HG02588 (cell line): ENCODE results near the gene PCDHB12.
"Not testable (repeated sequence)": the region's sequence is repeated elsewhere in the genome, so short reads cannot be mapped to it uniquely, and the experiment has no call there.

Experiments
- ATAC-seq: cut with Tn5 transposase; IDR thresholded peaks from one replicate; pipeline ENCODE4 v1.9.1; 2021; ENCODE audit warnings: mild to moderate bottlenecking, moderate library complexity; ENCODE audit not compliant: unreplicated experiment

PCDHB12 gene

DNA sequence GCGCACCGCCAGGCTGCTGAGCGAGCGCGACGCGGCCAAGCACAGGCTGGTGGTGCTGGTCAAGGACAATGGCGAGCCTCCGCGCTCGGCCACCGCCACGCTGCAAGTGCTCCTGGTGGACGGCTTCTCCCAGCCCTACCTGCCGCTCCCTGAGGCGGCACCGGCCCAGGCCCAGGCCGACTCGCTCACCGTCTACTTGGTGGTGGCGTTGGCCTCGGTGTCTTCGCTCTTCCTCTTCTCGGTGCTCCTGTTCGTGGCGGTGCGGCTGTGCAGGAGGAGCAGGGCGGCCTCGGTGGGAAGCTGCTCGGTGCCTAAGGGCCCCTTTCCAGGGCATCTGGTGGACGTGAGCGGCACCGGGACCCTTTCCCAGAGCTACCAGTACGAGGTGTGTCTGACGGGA lies 6.9 kb upstream of the PCDHB12 start:
- not testable (repeated sequence) for ATAC-seq

DNA sequence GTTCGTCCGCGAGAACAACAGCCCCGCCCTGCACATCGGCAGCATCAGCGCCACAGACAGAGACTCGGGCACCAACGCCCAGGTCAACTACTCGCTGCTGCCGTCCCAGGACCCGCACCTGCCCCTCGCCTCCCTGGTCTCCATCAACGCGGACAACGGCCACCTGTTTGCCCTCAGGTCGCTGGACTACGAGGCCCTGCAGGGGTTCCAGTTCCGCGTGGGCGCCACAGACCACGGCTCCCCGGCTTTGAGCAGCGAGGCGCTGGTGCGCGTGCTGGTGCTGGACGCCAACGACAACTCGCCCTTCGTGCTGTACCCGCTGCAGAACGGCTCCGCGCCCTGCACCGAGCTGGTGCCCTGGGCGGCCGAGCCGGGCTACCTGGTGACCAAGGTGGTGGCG lies 1.8 kb downstream of the PCDHB12 start:
- not testable (repeated sequence) for ATAC-seq

DNA sequence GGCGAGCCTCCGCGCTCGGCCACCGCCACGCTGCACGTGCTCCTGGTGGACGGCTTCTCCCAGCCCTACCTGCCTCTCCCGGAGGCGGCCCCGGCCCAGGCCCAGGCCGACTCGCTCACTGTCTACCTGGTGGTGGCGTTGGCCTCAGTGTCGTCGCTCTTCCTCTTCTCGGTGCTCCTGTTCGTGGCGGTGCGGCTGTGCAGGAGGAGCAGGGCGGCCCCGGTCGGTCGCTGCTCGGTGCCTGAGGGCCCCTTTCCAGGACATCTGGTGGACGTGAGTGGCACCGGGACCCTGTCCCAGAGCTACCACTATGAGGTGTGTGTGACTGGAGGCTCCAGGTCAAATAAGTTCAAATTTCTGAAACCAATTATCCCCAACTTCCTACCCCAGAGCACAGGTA lies 2.3 kb downstream of the PCDHB12 start:
- not testable (repeated sequence) for ATAC-seq

DNA sequence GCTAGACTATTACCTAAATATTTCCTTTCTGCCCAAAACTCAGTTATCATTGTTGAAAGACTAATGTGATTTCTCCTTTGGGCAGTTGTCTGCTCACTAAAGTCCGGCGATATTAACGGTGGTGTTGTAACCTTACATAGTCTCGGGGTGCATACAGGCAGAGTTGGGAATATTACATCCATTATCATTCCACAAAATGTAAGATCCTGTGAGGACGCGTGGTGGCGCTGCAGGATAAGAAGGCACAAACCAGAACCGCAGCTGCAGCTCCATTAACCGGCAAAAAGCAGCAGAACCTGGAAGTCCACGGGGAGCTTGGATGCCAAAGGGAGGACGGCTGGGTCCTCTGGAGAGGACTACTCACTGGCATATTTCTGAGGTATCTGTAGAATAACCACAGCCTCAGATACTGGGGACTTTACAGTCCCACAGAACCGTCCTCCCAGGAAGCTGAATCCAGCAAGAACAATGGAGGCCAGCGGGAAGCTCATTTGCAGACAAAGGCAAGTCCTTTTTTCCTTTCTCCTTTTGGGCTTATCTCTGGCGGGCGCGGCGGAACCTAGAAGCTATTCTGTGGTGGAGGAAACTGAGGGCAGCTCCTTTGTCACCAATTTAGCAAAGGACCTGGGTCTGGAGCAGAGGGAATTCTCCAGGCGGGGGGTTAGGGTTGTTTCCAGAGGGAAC lies 5.3 kb downstream of the PCDHB12 start, which contains the start of gene PCDHB13:
Gene PCDHB13, plus strand, starts transcription at position 264 of the 684 bp plus-strand sequence. Its CDS starts 205 bp downstream, at position 469.
- ATAC-seq, result not testable (repeated sequence)

DNA sequence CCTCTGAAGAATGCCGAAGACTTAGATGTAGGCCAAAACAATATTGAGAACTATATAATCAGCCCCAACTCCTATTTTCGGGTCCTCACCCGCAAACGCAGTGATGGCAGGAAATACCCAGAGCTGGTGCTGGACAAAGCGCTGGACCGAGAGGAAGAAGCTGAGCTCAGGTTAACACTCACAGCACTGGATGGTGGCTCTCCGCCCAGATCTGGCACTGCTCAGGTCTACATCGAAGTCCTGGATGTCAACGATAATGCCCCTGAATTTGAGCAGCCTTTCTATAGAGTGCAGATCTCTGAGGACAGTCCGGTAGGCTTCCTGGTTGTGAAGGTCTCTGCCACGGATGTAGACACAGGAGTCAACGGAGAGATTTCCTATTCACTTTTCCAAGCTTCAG lies 6.1 kb downstream of the PCDHB12 start:
- ATAC-seq, result not testable (repeated sequence)

DNA sequence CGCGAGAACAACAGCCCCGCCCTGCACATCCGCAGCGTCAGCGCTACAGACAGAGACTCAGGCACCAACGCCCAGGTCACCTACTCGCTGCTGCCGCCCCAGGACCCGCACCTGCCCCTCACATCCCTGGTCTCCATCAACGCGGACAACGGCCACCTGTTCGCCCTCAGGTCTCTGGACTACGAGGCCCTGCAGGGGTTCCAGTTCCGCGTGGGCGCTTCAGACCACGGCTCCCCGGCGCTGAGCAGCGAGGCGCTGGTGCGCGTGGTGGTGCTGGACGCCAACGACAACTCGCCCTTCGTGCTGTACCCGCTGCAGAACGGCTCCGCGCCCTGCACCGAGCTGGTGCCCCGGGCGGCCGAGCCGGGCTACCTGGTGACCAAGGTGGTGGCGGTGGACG lies 7.0 kb downstream of the PCDHB12 start:
- ATAC-seq, result not testable (repeated sequence)

DNA sequence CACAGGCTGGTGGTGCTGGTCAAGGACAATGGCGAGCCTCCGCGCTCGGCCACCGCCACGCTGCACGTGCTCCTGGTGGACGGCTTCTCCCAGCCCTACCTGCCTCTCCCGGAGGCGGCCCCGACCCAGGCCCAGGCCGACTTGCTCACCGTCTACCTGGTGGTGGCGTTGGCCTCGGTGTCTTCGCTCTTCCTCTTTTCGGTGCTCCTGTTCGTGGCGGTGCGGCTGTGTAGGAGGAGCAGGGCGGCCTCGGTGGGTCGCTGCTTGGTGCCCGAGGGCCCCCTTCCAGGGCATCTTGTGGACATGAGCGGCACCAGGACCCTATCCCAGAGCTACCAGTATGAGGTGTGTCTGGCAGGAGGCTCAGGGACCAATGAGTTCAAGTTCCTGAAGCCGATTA lies 7.5 kb downstream of the PCDHB12 start:
- ATAC-seq, result not testable (repeated sequence)

DNA sequence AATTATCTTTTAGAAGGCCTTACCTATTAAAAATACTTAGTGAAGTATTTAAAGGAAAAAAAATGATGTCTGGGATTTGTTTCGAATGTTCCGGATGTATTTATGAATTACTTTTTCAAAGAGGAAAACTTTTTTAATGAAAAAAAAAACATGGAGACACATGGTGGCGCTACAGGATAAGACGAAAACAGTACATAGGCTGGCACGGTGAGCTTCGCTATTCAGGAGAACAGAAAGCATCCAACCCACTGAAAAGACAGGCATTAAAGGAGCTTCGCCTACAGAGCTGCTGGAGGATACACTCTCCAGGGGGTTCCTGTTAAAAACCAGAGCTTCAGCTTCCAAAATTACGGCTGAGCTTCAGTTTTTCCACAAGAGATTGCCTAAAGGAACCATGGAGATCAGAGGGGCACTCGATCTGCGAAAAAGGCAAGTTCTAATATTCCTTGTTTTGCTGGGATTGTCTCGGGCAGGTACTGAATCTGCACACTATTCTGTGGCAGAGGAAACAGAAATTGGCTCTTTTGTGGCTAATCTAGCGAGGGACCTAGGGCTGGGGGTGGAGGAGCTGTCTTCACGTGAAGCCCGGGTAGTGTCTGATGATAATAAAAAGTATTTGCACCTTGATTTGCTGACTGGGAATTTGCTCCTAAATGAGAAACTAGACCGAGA lies 14.7 kb downstream of the PCDHB12 start, which contains the start of gene PCDHB14:
Gene PCDHB14, plus strand, starts transcription at position 232 of the 672 bp plus-strand sequence. Its CDS starts 163 bp downstream, at position 395.
- no peak for ATAC-seq

DNA sequence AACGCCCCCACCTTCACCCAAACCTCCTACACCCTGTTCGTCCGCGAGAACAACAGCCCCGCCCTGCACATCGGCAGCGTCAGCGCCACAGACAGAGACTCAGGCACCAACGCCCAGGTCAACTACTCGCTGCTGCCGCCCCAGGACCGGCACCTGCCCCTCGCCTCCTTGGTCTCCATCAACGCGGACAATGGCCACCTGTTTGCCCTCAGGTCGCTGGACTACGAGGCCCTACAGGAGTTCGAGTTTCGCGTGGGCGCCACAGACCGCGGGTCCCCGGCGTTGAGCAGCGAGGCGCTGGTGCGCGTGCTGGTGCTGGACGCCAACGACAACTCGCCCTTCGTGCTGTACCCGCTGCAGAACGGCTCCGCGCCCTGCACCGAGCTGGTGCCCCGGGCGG lies 16.3 kb downstream of the PCDHB12 start:
- not testable (repeated sequence) for ATAC-seq

DNA sequence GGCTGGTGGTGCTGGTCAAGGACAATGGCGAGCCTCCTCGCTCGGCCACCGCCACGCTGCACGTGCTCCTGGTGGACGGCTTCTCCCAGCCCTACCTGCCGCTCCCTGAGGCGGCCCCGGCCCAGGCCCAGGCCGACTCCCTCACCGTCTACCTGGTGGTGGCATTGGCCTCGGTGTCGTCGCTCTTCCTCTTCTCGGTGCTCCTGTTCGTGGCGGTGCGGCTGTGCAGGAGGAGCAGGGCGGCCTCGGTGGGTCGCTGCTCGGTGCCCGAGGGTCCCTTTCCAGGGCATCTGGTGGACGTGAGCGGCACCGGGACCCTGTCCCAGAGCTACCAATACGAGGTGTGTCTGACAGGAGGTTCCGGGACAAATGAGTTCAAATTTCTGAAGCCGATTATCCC lies 16.9 kb downstream of the PCDHB12 start:
- not testable (repeated sequence) for ATAC-seq

DNA sequence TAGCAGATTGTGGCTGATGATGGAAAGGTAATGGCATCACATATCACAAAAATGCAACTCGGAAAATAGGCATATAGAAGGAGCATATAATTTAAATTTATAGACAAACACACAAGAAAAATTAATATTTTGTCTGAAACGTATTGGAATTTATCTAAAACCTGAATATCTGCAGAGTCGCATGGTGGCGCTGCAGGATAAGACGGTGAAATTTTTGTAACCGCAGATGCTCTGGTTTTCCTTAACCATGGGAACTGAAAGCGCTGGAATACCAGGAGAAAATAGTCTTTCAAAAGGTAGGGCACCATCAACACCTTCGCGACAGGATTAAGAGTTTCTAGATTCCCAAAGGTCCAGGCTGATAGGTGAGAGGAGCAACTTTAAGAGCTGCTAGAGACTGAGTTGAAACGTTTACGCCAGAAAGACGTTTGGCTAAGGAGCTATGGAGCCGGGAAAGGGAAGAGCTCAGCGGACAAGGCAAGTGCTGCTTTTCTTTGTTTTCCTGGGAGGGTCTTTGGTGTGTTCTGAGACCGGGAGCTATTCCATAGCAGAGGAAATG lies 25.7 kb downstream of the PCDHB12 start:
- ATAC-seq, result no peak

DNA sequence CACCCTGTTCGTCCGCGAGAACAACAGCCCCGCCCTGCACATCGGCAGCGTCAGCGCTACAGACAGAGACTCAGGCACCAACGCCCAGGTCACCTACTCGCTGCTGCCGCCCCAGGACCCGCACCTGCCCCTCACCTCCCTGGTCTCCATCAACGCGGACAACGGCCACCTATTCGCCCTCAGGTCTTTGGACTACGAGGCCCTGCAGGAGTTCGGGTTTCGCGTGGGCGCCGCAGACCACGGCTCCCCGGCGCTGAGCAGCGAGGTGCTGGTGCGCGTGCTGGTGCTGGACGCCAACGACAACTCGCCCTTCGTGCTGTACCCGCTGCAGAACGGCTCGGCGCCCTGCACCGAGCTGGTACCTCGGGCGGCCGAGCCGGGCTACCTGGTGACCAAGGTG lies 27.4 kb downstream of the PCDHB12 start:
- ATAC-seq, result not testable (repeated sequence)

DNA sequence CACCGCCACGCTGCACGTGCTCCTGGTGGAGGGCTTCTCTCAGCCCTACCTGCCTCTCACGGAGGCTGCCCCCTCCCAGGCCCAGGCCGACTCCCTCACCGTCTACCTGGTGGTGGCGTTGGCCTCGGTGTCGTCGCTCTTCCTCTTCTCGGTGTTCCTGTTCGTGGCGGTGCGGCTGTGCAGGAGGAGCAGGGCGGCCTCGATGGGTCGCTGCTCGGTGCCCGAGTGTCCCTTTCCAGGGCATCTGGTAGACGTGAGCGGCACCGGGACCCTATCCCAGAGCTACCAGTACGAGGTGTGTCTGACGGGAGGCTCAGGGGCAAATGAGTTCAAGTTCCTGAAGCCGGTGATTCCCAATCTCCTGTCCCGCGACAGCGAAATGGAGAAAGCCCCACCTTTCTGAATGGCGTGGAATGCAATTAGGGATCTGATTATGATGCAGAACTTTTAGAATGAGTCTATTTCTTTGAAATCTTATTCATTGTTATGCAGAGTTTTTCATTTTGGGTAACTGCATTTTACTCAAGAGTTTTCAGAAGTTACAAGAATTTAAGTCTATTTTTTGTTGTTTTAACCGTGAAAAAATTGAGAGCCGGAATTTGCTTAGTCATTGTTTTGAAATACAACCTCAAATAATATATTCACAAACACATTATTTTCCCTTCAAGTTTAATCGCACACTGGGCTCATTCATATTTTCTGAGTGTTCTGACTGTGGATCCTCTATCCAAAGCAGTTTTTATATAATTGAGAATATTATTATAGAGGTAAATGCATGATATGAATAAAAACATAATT lies 28.2 kb downstream of the PCDHB12 start:
- no peak for ATAC-seq

DNA sequence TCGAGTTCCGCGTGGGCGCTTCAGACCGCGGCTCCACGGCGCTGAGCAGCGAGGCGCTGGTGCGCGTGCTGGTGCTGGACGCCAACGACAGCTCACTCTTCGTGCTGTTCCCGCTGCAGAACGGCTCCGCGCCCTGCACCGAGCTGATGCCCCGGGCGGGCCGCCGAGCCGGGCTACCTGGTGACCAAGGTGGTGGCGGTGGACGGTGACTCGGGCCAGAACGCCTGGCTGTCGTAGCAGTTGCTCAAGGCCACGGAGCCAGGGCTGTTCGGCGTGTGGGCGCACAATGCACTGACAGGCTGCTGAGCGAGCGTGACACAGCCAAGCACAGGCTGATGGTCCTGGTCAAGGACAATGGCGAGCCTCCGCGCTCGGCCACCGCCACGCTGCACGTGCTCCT lies 33.0 kb downstream of the PCDHB12 start:
- ATAC-seq, result no peak

DNA sequence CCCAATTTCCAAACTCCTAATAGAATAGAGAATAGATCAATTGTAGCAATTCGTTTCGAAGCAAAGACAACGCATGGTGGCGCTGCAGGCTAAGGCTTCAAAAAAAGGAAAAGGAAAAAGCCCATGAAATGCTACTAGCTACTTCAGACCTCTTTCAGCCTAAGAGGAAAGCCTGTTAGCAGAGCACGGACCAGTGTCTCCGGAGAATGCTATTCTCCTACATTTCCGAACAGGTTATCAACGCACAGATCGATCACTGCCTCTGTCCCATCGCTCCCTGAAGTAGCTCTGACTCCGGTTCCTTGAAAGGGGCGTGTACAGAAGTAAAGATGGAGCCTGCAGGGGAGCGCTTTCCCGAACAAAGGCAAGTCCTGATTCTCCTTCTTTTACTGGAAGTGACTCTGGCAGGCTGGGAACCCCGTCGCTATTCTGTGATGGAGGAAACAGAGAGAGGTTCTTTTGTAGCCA lies 36.8 kb downstream of the PCDHB12 start, which contains the start of gene PCDHB15:
Gene PCDHB15, plus strand, starts transcription at position 146 of the 468 bp plus-strand sequence. Its CDS starts 184 bp downstream, at position 330.
- no peak for ATAC-seq

DNA sequence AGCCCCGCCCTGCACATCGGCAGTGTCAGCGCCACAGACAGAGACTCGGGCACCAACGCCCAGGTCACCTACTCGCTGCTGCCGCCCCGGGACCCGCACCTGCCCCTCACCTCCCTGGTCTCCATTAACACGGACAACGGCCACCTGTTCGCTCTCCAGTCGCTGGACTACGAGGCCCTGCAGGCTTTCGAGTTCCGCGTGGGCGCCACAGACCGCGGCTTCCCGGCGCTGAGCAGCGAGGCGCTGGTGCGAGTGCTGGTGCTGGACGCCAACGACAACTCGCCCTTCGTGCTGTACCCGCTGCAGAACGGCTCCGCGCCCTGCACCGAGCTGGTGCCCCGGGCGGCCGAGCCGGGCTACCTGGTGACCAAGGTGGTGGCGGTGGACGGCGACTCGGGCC lies 38.5 kb downstream of the PCDHB12 start:
- not testable (repeated sequence) for ATAC-seq

DNA sequence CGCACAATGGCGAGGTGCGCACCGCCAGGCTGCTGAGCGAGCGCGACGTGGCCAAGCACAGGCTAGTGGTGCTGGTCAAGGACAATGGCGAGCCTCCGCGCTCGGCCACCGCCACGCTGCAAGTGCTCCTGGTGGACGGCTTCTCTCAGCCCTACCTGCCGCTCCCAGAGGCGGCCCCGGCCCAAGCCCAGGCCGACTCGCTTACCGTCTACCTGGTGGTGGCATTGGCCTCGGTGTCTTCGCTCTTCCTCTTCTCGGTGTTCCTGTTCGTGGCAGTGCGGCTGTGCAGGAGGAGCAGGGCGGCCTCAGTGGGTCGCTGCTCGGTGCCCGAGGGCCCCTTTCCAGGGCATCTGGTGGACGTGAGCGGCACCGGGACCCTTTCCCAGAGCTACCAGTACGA lies 38.9 kb downstream of the PCDHB12 start:
- ATAC-seq, result not testable (repeated sequence)

DNA sequence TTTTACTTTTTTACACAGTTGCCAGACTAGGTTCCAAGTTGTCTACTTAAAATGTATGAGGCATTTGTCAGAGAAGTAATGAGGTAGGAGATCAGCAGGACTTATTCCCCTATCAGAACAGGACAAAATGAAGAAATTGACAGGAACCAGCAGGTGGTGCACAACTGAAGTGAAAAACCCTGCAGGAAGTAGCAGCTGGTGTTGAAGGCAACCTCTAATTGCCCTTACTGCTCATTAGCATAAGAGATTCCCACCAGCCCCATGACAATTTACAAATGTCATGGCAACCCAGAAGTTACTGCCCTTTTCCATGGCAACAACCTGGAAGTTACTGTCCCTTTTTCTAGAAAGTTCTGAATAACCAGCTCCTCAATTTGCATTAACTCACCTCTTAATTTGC lies 42.1 kb downstream of the PCDHB12 start:
- ATAC-seq, result no peak

DNA sequence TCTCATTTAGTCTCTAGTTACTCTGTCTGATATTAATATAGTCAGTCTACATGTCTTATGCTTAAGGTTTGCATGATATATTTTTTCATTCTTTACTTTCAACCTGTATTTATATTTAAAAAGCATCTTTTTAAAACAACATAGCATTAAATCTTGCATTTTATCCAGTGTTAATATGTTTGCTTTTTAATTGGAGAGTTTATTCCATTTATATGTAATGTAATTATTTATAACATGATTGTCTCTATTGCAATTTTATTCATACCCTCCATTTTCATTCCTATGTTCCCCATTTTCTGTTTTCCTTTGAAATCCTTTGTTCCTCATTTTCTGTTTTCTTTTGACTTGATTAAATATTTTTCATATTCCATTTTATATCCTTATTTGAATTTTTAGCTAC lies 49.9 kb downstream of the PCDHB12 start:
- ATAC-seq, result no peak

DNA sequence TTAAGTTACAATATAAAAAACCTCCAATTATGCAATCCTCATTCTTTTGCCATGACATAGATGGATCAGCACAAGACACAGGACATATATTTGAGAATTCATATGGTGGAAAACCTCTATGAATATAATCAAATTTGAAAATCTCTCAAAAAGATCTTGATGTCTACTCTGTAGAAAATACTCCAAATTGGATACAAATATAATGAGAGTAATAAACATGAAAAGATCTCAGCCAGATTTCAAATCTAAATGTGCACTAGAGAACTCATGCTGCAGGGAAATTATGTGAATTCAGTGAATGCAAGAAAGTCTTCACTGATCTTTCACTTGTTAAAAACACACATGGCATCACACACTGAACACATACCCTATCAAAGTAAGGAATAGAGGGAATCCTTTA lies 50.4 kb downstream of the PCDHB12 start:
- no peak for ATAC-seq
